K562 (cell line): ENCODE measurements around the gene PRRT1. TPM values are rescaled to one million over a fixed set of nuclear protein-coding genes. Genes with fewer than 3 reads are reported as not detected.

Experiments used
- AFF4 ChIP-seq: sonication (generic); formaldehyde crosslinking; IDR thresholded peaks from 2 replicates; pipeline ENCODE4 v1.8.0; 2023; ENCODE audit warnings: mild to moderate bottlenecking, missing genetic modification reagents
- BRF1 ChIP-seq: IDR thresholded peaks from 3 replicates; pipeline ENCODE4 v1.6.1; 2011; ENCODE audit warnings: borderline replicate concordance, mild to moderate bottlenecking; ENCODE audit not compliant: insufficient read length; ENCODE audit errors: extremely low read depth
- CEBPB ChIP-seq: fragments of 450-650 bp; IDR thresholded peaks from 2 replicates; pipeline ENCODE4 v1.6.1; 2016; ENCODE audit warnings: missing genetic modification characterization, missing compliant biosample characterization
- DACH1 ChIP-seq: fragments of 450-650 bp; IDR thresholded peaks from 2 replicates; pipeline ENCODE4 v1.6.1; 2018; ENCODE audit not compliant: partially characterized antibody
- IRF9 ChIP-seq: fragments of 450-650 bp; IDR thresholded peaks from 2 replicates; pipeline ENCODE4 v1.6.1; 2016; ENCODE audit warnings: missing biosample characterization, missing genetic modification characterization
- MAX ChIP-seq: sonication (generic); formaldehyde crosslinking; IDR thresholded peaks from 2 replicates; pipeline ENCODE4 v1.9.0; 2022; ENCODE audit warnings: mild to moderate bottlenecking, missing genetic modification reagents
- PCBP2 ChIP-seq: fragments of 200-400 bp; formaldehyde crosslinking; IDR thresholded peaks from 2 replicates; pipeline ENCODE4 v1.6.1; 2018; ENCODE audit warnings: low read length, low read depth, mild to moderate bottlenecking, moderate library complexity; ENCODE audit not compliant: poor library complexity, severe bottlenecking
- POLR2B ChIP-seq: fragments of 450-650 bp; IDR thresholded peaks from 2 replicates; pipeline ENCODE4 v1.6.1; 2018; ENCODE audit warnings: low read depth; ENCODE audit not compliant: partially characterized antibody
- RREB1 ChIP-seq: fragments of 250-450 bp; sonication (Bioruptor Pico); IDR thresholded peaks from 2 replicates; pipeline ENCODE4 v1.4.0; 2020
- SIRT6 ChIP-seq: IDR thresholded peaks from one replicate; pipeline ENCODE4 v1.6.1; 2012; ENCODE audit warnings: low read depth, mild to moderate bottlenecking, control low read depth, inconsistent platforms, low read length, moderate library complexity
- SMARCA4 ChIP-seq: fragments of 450-650 bp; IDR thresholded peaks from 2 replicates; pipeline ENCODE4 v1.6.1; 2016
- TCF7 ChIP-seq: sonication (generic); IDR thresholded peaks from 2 replicates; pipeline ENCODE4 v1.6.1; 2016; ENCODE audit warnings: antibody characterized with exemption, borderline replicate concordance
- ZNF121 ChIP-seq: sonication (generic); formaldehyde crosslinking; conservative IDR thresholded peaks from 2 replicates; pipeline ENCODE4 v1.8.0; 2022; ENCODE audit warnings: missing genetic modification reagents
- ZNF277 ChIP-seq: fragments of 250-450 bp; sonication (Bioruptor Pico); IDR thresholded peaks from 2 replicates; pipeline ENCODE4 v1.8.0; 2022; ENCODE audit warnings: inconsistent platforms, mild to moderate bottlenecking, moderate library complexity, borderline replicate concordance
- ZNF384 ChIP-seq: IDR thresholded peaks from 2 replicates; pipeline ENCODE4 v1.6.1; 2012; ENCODE audit warnings: low read depth, low read length, improper control_type of control experiment
- polyA plus RNA-seq, 8 experiments: library from polyadenylated mRNA; depleted of rRNA in 4 of 8; stranded (reverse) in 5 of 8; unstranded in 3 of 8; fragments of >200 nt; fragmentation: Nextera tagmentation in 2 of 8; fragmentation: Illumina TruSeq in 1 of 8; extraction: Ambion mirVana in 2 of 8; extraction: Trizol in 1 of 8; gene quantifications; 2 replicates each; pipeline versions ENCODE4 v1.2.1 to v1.2.3, GENCODE V29; 2011 to 2014; ENCODE audit warnings: inconsistent platforms in 1 of 8, missing spikeins in 1 of 8
- total RNA-seq, 7 experiments: library from RNA; depleted of rRNA in 6 of 7; stranded (reverse); fragments of >200 nt in 6 of 7; fragmentation: Illumina TruSeq in 2 of 7; extraction: Trizol in 2 of 7; gene quantifications; 2 replicates each; pipeline versions ENCODE4 v1.2.1 to v1.2.3, GENCODE V29; 2011 to 2021; ENCODE audit warnings: low replicate concordance in 1 of 7

PRRT1 gene
- total and polyA plus RNA-seq, 9 of the 15 experiments (the other 6 are each of a cell fraction or from before 2014, with no cell fraction given), result 0.14 to 3.5 (median 0.41) TPM

- TF ChIP-seq PCBP2 (no peak), IRF9 (no peak), TCF7 (no peak), POLR2B (peak; percentile 68), MAX (CRISPR knock-in tag) (no peak), ZNF121 (no peak), BRF1 (no peak), CEBPB (tag) (no peak), DACH1 (no peak), ZNF384 (no peak), RREB1 (CRISPR knock-in tag) (0 out of 2 replicates have a peak, but pooled peaks have one; percentile 43), AFF4 (CRISPR knock-in tag) (no peak), SMARCA4 (peak; percentile 64), SIRT6 (no peak), ZNF277 (CRISPR knock-in tag) (no peak)
Measured at GRCh38 chr6:32192608-32193039, 40.9 kb upstream of the PRRT1 start, which contains the start of gene GPSM3 (continued).
